ENCODE results near the gene SLC35C1. TPM values are rescaled to one million over a fixed set of nuclear protein-coding genes. Genes with fewer than 3 reads are reported as not detected.
A peak's percentile ranks its signal among the peaks of the same experiment; 100 is the strongest.

SLC35C1 gene
- total RNA-seq, 1 donor from 2014 or later, result 2.6 TPM

DNA sequence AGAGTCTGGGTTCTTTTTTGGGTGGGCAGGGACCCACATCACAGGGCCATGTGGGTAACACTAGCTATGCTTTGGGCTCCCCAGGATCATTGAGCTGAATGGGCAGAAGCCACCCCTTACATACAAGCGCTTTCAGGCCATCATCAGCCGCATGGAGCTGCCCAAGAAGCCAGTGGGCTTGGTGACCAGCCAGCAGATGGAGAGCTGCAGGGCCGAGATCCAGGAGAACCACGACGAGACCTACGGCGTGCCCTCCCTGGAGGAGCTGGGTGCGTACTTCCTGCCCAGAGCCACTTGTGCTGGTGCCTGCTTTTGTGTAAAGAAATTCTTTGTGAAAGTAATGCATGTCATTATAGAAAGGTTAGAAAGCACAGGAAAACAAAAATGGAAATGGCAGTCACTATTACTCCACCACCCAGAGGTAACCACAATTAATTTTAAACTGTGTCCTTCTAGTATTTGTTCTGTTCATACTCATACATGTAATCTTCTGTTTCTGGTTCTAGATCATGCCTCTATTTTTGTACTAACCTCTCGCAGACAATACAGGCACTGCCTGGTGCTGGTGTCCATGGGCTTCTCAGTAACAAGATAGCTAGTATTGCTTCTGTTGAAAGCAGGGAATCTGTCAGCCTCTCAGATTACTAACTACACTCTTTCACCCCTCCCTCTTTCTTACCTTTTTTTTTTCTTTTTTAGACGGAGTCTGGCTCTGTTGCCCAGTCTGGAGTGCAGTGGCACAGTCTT is 56.0 kb downstream of the SLC35C1 start:
- Histone ChIP-seq H3K4me1 (ENCODE audit: control insufficient read depth in 3 of 3, insufficient read depth in 3 of 3, low read length in 3 of 3) (peaks cover 47 to 60% (median 51%) of the 10 kb centered on the region in 3 donors), H3K36me3 (ENCODE audit: control insufficient read depth in 3 of 3, insufficient read depth in 3 of 3, low read length in 3 of 3) (peaks cover 54 to 68% (median 56%) of the 10 kb centered on the region in 3 donors)

More for the DNA sequence above, 56.0 kb downstream of the SLC35C1 start:
- H3K9me3 ChIP-seq (ENCODE audit: control insufficient read depth in 3 of 3, low read length in 3 of 3), result no peaks in the 10 kb centered on the region
- peak overlapping the region; percentile 1 to 71 (median 35) for H3K9ac ChIP-seq (ENCODE audit: low read depth in 1 of 3, low read length in 3 of 3)
- H3K4me3 ChIP-seq (ENCODE audit: low read length in 3 of 3), result peak overlapping the region in 2 of 3 donors; percentile 29 to 41
- H3K27me3 ChIP-seq (ENCODE audit: control insufficient read depth in 3 of 3, insufficient read depth in 3 of 3, low read length in 3 of 3), result no peaks in the 10 kb centered on the region
- H3K27ac ChIP-seq (ENCODE audit: low read depth, low read length), result peak overlapping the region; percentile 84

Other genes starting within 250 kb of the SLC35C1 start
- 3.1 TPM for gene CHST1, start 139.5 kb upstream of the SLC35C1 start, total RNA-seq
- gene CRY2, start 42.3 kb downstream of the SLC35C1 start, total RNA-seq, result 37.6 TPM
- gene MAPK8IP1, start 80.5 kb downstream of the SLC35C1 start, total RNA-seq, result 18.8 TPM
- gene FREY1, start 102.1 kb downstream of the SLC35C1 start, total RNA-seq, result 1.6 TPM
- 20.4 TPM for gene PEX16, start 112.7 kb downstream of the SLC35C1 start, total RNA-seq
- not detected for gene LARGE2, start 117.5 kb downstream of the SLC35C1 start, total RNA-seq